Spleen (tissue), 7 donors: ENCODE results near the gene NOXO1.

Source experiments
- CTCF ChIP-seq, 11 experiments: fragments of 200-600 bp in 7 of 11; fragments of 450-650 bp in 4 of 11; sonication (generic) in 4 of 11; IDR thresholded peaks in 8 of 11; conservative IDR thresholded peaks in 3 of 11; 1 replicate in 7 of 11; 2 replicates in 4 of 11; pipeline versions ENCODE4 v1.4.0 to v1.8.0; 2016 to 2021; ENCODE audit warnings: antibody characterized with exemption in 11 of 11, inconsistent platforms in 4 of 11, mild to moderate bottlenecking in 1 of 11
- POLR2A ChIP-seq, 3 donors: fragments of 450-650 bp; IDR thresholded peaks; one replicate each; pipeline ENCODE4 v1.5.1; 2017; ENCODE audit warnings: antibody characterized with exemption in 3 of 3, mild to moderate bottlenecking in 1 of 3
- donor health status: DM: no; HTN: no; CAD: no; lungs with moderate emphysema.
- donor health status: DM: no; HTN: no; CAD: no.
- donor health status: DM: no; HTN: no; CAD: no.

GRCh38 chr16:1930338-1930720 lies 50.9 kb downstream of the NOXO1 start:
- TF ChIP-seq CTCF (IDR thresholded peaks at IDR 0.05 in 8 of 11, conservative IDR thresholded peaks at IDR 0.05 in 3 of 11) (no peak), POLR2A (IDR thresholded peaks at IDR 0.05) (no peak)
